H1 (cell line): ENCODE measurements around the gene ZNF532. TPM values are rescaled to one million over a fixed set of nuclear protein-coding genes. Genes with fewer than 3 reads are reported as not detected.

Experiments used
- CTCF ChIA-PET: fragments of 300-600 bp; sonication (Branson Sonifier 250); formaldehyde crosslinking; loops from one replicate; lab custom pipeline; 2021; ENCODE audit not compliant: partially characterized antibody; lab: Charles Lee
- POLR2A ChIA-PET: fragments of 300-600 bp; sonication (Branson Sonifier 250); formaldehyde crosslinking; loops from one replicate; lab custom pipeline; 2021; ENCODE audit warnings: inconsistent platforms; ENCODE audit not compliant: partially characterized antibody; lab: Charles Lee
- DNase-seq, 2 experiments: peaks; one replicate each; pipeline versions ENCODE4 v3.0.0 to v3.0.0-alpha.2; 2010 to 2022; ENCODE audit warnings: low spot score in 2 of 2, low read depth in 1 of 2, mixed read lengths in 1 of 2
- FAIRE-seq: peaks from 2 replicates; lab custom pipeline; 2011; peaks lifted over from hg19 to GRCh38; lab: Jason Lieb, UNC
- H2AFZ ChIP-seq: 2 replicates; pipeline ENCODE4 v1.8.1; 2012; ENCODE audit warnings: low read length, inconsistent platforms
- H2AK5ac ChIP-seq: 2 replicates; pipeline ENCODE4 v1.6.1; 2013; ENCODE audit warnings: low read depth, low read length
- H2BK120ac ChIP-seq: replicated peaks from 2 replicates; pipeline ENCODE3; 2013; ENCODE audit warnings: low read depth, low read length, inconsistent platforms
- H2BK12ac ChIP-seq: 2 replicates; pipeline ENCODE4 v1.6.1; 2013; ENCODE audit warnings: low read depth, low read length
- H2BK15ac ChIP-seq: 2 replicates; pipeline ENCODE4 v1.6.1; 2013; ENCODE audit warnings: low read length
- H2BK20ac ChIP-seq: 2 replicates; pipeline ENCODE4 v1.6.1; 2013; ENCODE audit warnings: low read length
- H2BK5ac ChIP-seq: 2 replicates; pipeline ENCODE4 v1.6.1; 2013; ENCODE audit warnings: low read depth, low read length
- H3K14ac ChIP-seq: 2 replicates; pipeline ENCODE4 v1.6.1; 2013; ENCODE audit warnings: inconsistent platforms; ENCODE audit not compliant: insufficient read length
- H3K18ac ChIP-seq: 2 replicates; pipeline ENCODE4 v1.6.1; 2013; ENCODE audit warnings: low read length; ENCODE audit errors: extremely low read depth
- H3K23ac ChIP-seq: 2 replicates; pipeline ENCODE4 v1.6.1; 2013; ENCODE audit warnings: inconsistent platforms; ENCODE audit not compliant: insufficient read length
- H3K23me2 ChIP-seq: 2 replicates; pipeline ENCODE4 v1.6.1; 2013; ENCODE audit warnings: low read depth, low read length
- H3K27ac ChIP-seq: 2 replicates; pipeline ENCODE4 v1.6.1; 2011; ENCODE audit warnings: low read depth, low read length, inconsistent platforms
- H3K27me3 ChIP-seq, 4 experiments: replicated peaks in 1 of 4; 1 replicate in 1 of 4; 2 replicates in 3 of 4; pipeline versions ENCODE4 v1.6.1 to v1.8.1; 2011 to 2013; ENCODE audit warnings: low read length in 3 of 4, mild to moderate bottlenecking in 3 of 4, inconsistent platforms in 2 of 4, mixed read lengths in 2 of 4, moderate library complexity in 1 of 4; ENCODE audit not compliant: control insufficient read depth in 3 of 4, insufficient read depth in 3 of 4; ENCODE audit errors: extremely low read depth in 1 of 4
- H3K36me3 ChIP-seq, 4 experiments: 2 replicates each; pipeline versions ENCODE4 v1.6.1 to v1.8.1; 2011 to 2013; ENCODE audit warnings: mild to moderate bottlenecking in 4 of 4, low read length in 3 of 4, moderate library complexity in 2 of 4, control low read depth in 1 of 4, inconsistent platforms in 1 of 4; ENCODE audit not compliant: insufficient read depth in 4 of 4, control insufficient read depth in 2 of 4
- H3K4ac ChIP-seq: replicated peaks from 2 replicates; pipeline ENCODE3; 2013; ENCODE audit warnings: low read length, low read depth, mixed read lengths, inconsistent platforms; ENCODE audit not compliant: insufficient read length
- H3K4me1 ChIP-seq, 4 experiments: replicated peaks in 1 of 4; 1 replicate in 1 of 4; 2 replicates in 3 of 4; pipeline versions ENCODE4 v1.6.1 to v1.8.1; 2011 to 2013; ENCODE audit warnings: low read length in 3 of 4, inconsistent platforms in 2 of 4, mixed read lengths in 1 of 4; ENCODE audit not compliant: insufficient read depth in 4 of 4, control insufficient read depth in 3 of 4
- H3K4me2 ChIP-seq, 2 experiments: 2 replicates each; pipeline versions ENCODE4 v1.6.1 to v1.8.1; 2011 to 2013; ENCODE audit warnings: low read depth in 2 of 2, low read length in 2 of 2, control low read depth in 1 of 2, inconsistent platforms in 1 of 2, mild to moderate bottlenecking in 1 of 2; ENCODE audit not compliant: insufficient read depth in 1 of 2
- H3K4me3 ChIP-seq, 4 experiments: fragments of 200-600, 300-600 bp in 1 of 4; sonication (generic), shearing (Covaris generic), sonication (Bioruptor Twin) in 1 of 4; 2 replicates each; pipeline versions ENCODE4 v1.5.1 to v1.8.1; 2011 to 2016; ENCODE audit warnings: low read length in 4 of 4, low read depth in 3 of 4, control low read depth in 2 of 4, inconsistent platforms in 2 of 4, mild to moderate bottlenecking in 2 of 4, mixed read lengths in 1 of 4, moderate library complexity in 1 of 4; ENCODE audit not compliant: insufficient read depth in 2 of 4; ENCODE audit errors: extremely low read depth in 1 of 4
- H3K56ac ChIP-seq: replicated peaks from 2 replicates; pipeline ENCODE3; 2013; ENCODE audit warnings: low read depth, mild to moderate bottlenecking, mixed read lengths, low read length, inconsistent platforms; ENCODE audit not compliant: insufficient read length
- H3K79me1 ChIP-seq: 2 replicates; pipeline ENCODE4 v1.6.1; 2013; ENCODE audit warnings: low read depth, low read length, control low read depth
- H3K79me2 ChIP-seq, 2 experiments: 2 replicates each; pipeline versions ENCODE4 v1.6.1 to v1.8.1; 2012 to 2013; ENCODE audit warnings: low read length in 2 of 2, mild to moderate bottlenecking in 2 of 2, inconsistent platforms in 1 of 2; ENCODE audit not compliant: insufficient read depth in 2 of 2, control insufficient read depth in 1 of 2
- H3K9ac ChIP-seq, 4 experiments: replicated peaks in 1 of 4; 1 replicate in 1 of 4; 2 replicates in 3 of 4; pipeline versions ENCODE4 v1.6.1 to v1.8.1; 2011 to 2013; ENCODE audit warnings: low read depth in 3 of 4, low read length in 3 of 4, control low read depth in 2 of 4, mild to moderate bottlenecking in 2 of 4, moderate library complexity in 2 of 4, inconsistent platforms in 1 of 4; ENCODE audit errors: extremely low read depth in 1 of 4
- H3K9me3 ChIP-seq, 2 experiments: 2 replicates each; pipeline versions ENCODE4 v1.6.1 to v1.8.1; 2012 to 2013; ENCODE audit warnings: mild to moderate bottlenecking in 2 of 2, moderate library complexity in 2 of 2, control low read depth in 1 of 2, inconsistent platforms in 1 of 2, low read depth in 1 of 2, low read length in 1 of 2, mixed read lengths in 1 of 2; ENCODE audit not compliant: insufficient read depth in 2 of 2
- H4K20me1 ChIP-seq, 2 experiments: replicated peaks in 1 of 2; 2 replicates each; pipeline versions ENCODE3 to v1.8.1; 2011 to 2013; ENCODE audit warnings: inconsistent platforms in 2 of 2, low read length in 2 of 2, mild to moderate bottlenecking in 1 of 2; ENCODE audit not compliant: insufficient read depth in 2 of 2, control insufficient read depth in 1 of 2
- H4K5ac ChIP-seq: 2 replicates; pipeline ENCODE4 v1.6.1; 2013; ENCODE audit warnings: low read length, low read depth, mixed read lengths, inconsistent platforms; ENCODE audit not compliant: insufficient read length
- H4K8ac ChIP-seq: 2 replicates; pipeline ENCODE4 v1.8.0; 2013; ENCODE audit warnings: mild to moderate bottlenecking, moderate library complexity, low read length, inconsistent platforms; ENCODE audit not compliant: insufficient read depth; ENCODE audit errors: extremely low read depth
- H4K91ac ChIP-seq: replicated peaks from 2 replicates; pipeline ENCODE3; 2013; ENCODE audit warnings: low read length, mixed read lengths, inconsistent platforms; ENCODE audit not compliant: insufficient read length
- BACH1 ChIP-seq: IDR thresholded peaks from 2 replicates; pipeline ENCODE4 v1.6.1; 2012; ENCODE audit warnings: low read length, improper control_type of control experiment
- BCL11A ChIP-seq, 2 experiments: IDR thresholded peaks; one replicate each; pipeline ENCODE4 v1.6.1; 2011; ENCODE audit warnings: low read depth in 2 of 2, low read length in 2 of 2, mild to moderate bottlenecking in 2 of 2
- MAX ChIP-seq: IDR thresholded peaks from 2 replicates; pipeline ENCODE4 v1.6.1; 2012; ENCODE audit warnings: inconsistent platforms
- NANOG ChIP-seq: IDR thresholded peaks from 2 replicates; pipeline ENCODE4 v1.6.1; 2011; ENCODE audit warnings: low read length, low read depth, mild to moderate bottlenecking, inconsistent platforms; ENCODE audit not compliant: insufficient read depth, poor library complexity, severe bottlenecking
- POLR2AphosphoS5 ChIP-seq: IDR thresholded peaks from 2 replicates; pipeline ENCODE4 v1.6.1; 2011; ENCODE audit warnings: low read depth, low read length
- RBBP5 ChIP-seq: IDR thresholded peaks from 2 replicates; pipeline ENCODE4 v1.7.1; 2012; ENCODE audit warnings: low read depth, mild to moderate bottlenecking, inconsistent platforms, low read length, moderate library complexity, borderline replicate concordance
- RNF2 ChIP-seq: fragments of 200-900, 300-1000 bp; sonication (generic); IDR thresholded peaks from 2 replicates; pipeline ENCODE4 v1.7.1; 2016; ENCODE audit warnings: borderline replicate concordance, low read depth, mild to moderate bottlenecking, antibody characterized with exemption, low read length; ENCODE audit not compliant: poor library complexity, severe bottlenecking; ENCODE audit errors: missing control alignments
- TAF7 ChIP-seq: optimal IDR thresholded peaks from 2 replicates; pipeline ENCODE3; 2011; ENCODE audit warnings: low read depth, mild to moderate bottlenecking, inconsistent platforms, low read length, moderate library complexity, borderline replicate concordance
- ZNF274 ChIP-seq: IDR thresholded peaks from 2 replicates; pipeline ENCODE4 v1.7.0; 2012; ENCODE audit warnings: low read length, borderline replicate concordance; ENCODE audit errors: extremely low read depth
- WGBS, 2 experiments: shearing (Covaris generic) in 1 of 2; methylation state at CpG; one replicate each; pipeline versions ENCODE4 v1.1.6 to v1.1.7; 2013 to 2015; ENCODE audit warnings: low lambda C conversion rate in 2 of 2, mixed read lengths in 2 of 2, inconsistent platforms in 1 of 2, low coverage in 1 of 2, missing lambda C conversion rate in 1 of 2; ENCODE audit not compliant: insufficient replicate concordance in 2 of 2, insufficient coverage in 1 of 2, insufficient read length in 1 of 2; ENCODE audit errors: extremely low coverage in 1 of 2, missing lambda C conversion rate in 1 of 2; 5-methylcytosine and 5-hydroxymethylcytosine counted together
- polyA plus RNA-seq, 7 experiments: library from polyadenylated mRNA; depleted of rRNA in 3 of 7; stranded (reverse) in 5 of 7; unstranded in 2 of 7; fragments of >200 nt in 5 of 7; fragments of 200-250 nt in 2 of 7; gene quantifications; 1 replicate in 5 of 7; 2 replicates in 1 of 7; 4 replicates in 1 of 7; pipeline versions ENCODE4 v1.2.1 to v1.2.3, GENCODE V29; 2011 to 2013; ENCODE audit warnings: missing spikeins in 2 of 7, mixed read lengths in 2 of 7
- total RNA-seq: library from RNA; stranded (reverse); fragmentation: NEBNext Ultra II Directional; extraction: Animal tissue kit (Norgen Biotek cat#: 25700); gene quantifications from 2 replicates; pipeline ENCODE4 v1.2.1, GENCODE V29; 2021

ZNF532 gene
- total and polyA plus RNA-seq, 2 of the 8 experiments (the other 6 are each of a cell fraction or from before 2014, with no cell fraction given), result 143 to 240 TPM

GRCh38 chr18:59009846-59010245 lies 145.2 kb downstream of the ZNF532 start:
- no peaks in the 10 kb centered on the region for H3K27me3 ChIP-seq
- H3K9me3 ChIP-seq, result peaks cover 0 to 3% of the 10 kb centered on the region in 2 experiments; a peak in 1 of 4 replicates
- no peak overlapping the region for H2AK5ac ChIP-seq
- H3K18ac ChIP-seq, result no peak overlapping the region
- H3K4me3 ChIP-seq, result no peak overlapping the region
- no peak overlapping the region for H2BK20ac ChIP-seq
- H2BK120ac ChIP-seq, result no peak overlapping the region
- H3K79me1 ChIP-seq, result no peaks in the 10 kb centered on the region
- H4K91ac ChIP-seq, result no peak overlapping the region
- no peak overlapping the region for H3K27ac ChIP-seq
- H3K4me1 ChIP-seq, result peaks cover 0 to 5% (median 2%) of the 10 kb centered on the region in 4 experiments; a peak in 3 of 7 replicates
- no peak overlapping the region for H3K4me2 ChIP-seq
- H3K36me3 ChIP-seq, result no peaks in the 10 kb centered on the region
- H3K79me2 ChIP-seq, result no peaks in the 10 kb centered on the region
- POLR2A ChIA-PET, result no interaction called here
- no peak overlapping the region; the same call in 1 of the 2 replicates for H2BK15ac ChIP-seq
- no peak for TF ChIP-seq NANOG
- TF ChIP-seq ZNF274, result no peak
- no peak for TF ChIP-seq TAF7
- TF ChIP-seq RNF2, result no peak
- TF ChIP-seq BCL11A (IDR thresholded peaks at IDR 0.05; ENCODE audit: low read depth in 2 of 2, low read length in 2 of 2), result no peak
- no peak for TF ChIP-seq RBBP5
- no peak for TF ChIP-seq BACH1
- no peak for TF ChIP-seq POLR2AphosphoS5
- TF ChIP-seq MAX, result no peak
- no peak overlapping the region for H2BK5ac ChIP-seq
- H3K14ac ChIP-seq, result no peak overlapping the region
- no peak overlapping the region for H4K8ac ChIP-seq
- H3K23ac ChIP-seq, result no peak overlapping the region
- no peak overlapping the region for H4K5ac ChIP-seq
- WGBS, 2 experiments, result 91% methylated on average over 1 of the region's 1 CpG; no CpG with 5 or more reads in 1 of the 2 experiments
- H4K20me1 ChIP-seq, result no peaks in the 10 kb centered on the region
- peak overlapping the region; percentile 29; the same call in 1 of the 2 replicates for H2BK12ac ChIP-seq
- H2AFZ ChIP-seq, result 0 out of 2 replicates have a peak overlapping the region, but pooled peaks have one; percentile 16
- FAIRE-seq, result no peak
- H3K9ac ChIP-seq, result no peak overlapping the region
- no peak overlapping the region for H3K4ac ChIP-seq
- peak in 1 of 2 experiments; percentile 35 for DNase-seq
- CTCF ChIA-PET, result interaction anchor here (0.6 to 1.2 kb wide), 6 partner anchors 21 to 247 kb away, joined by 3 to 4 read pairs (median 3); no protein-coding TSS in a partner anchor
- no peaks in the 10 kb centered on the region for H3K23me2 ChIP-seq
- H3K56ac ChIP-seq, result no peak overlapping the region
